ENCODE data around the gene TRAF2. TPM values are rescaled to one million over a fixed set of nuclear protein-coding genes. Genes with fewer than 3 reads are reported as not detected.

TRAF2 gene
- total and polyA plus RNA-seq, 2 of the 8 experiments (the other 6 are each of a cell fraction or from before 2014, with no cell fraction given): 26.9 to 50.2 TPM

GRCh38 chr9:136934277-136934676, 48.0 kb downstream of the TRAF2 start:
- H4K5ac ChIP-seq (ENCODE audit: insufficient read length, low read depth, low read length): no peak overlapping the region
- H3K14ac ChIP-seq (ENCODE audit: insufficient read length): no peak overlapping the region
- no peak for FAIRE-seq
- no peak for TF ChIP-seq GABPA (IDR thresholded peaks at IDR 0.05; ENCODE audit: borderline replicate concordance, insufficient read depth, low read length)
- no peak overlapping the region for H2BK5ac ChIP-seq (ENCODE audit: low read depth, low read length)
- no peaks in the 10 kb centered on the region; a peak in 1 of 4 replicates for H3K9me3 ChIP-seq (ENCODE audit: insufficient read depth in 2 of 2, low read depth in 1 of 2, low read length in 1 of 2)
- no peaks in the 10 kb centered on the region for H3K27me3 ChIP-seq (replicated peaks in 1 of 4; ENCODE audit: control insufficient read depth in 3 of 4, extremely low read depth in 1 of 4, insufficient read depth in 3 of 4, low read length in 3 of 4)
- H3K4me2 ChIP-seq (ENCODE audit: insufficient read depth in 1 of 2, low read depth in 2 of 2, low read length in 2 of 2): no peak overlapping the region
- H3K79me1 ChIP-seq (ENCODE audit: low read depth, low read length): no peaks in the 10 kb centered on the region; the same call in none of the 2 replicates
- no peaks in the 10 kb centered on the region; a peak in 1 of 4 replicates for H3K79me2 ChIP-seq (ENCODE audit: control insufficient read depth in 1 of 2, insufficient read depth in 2 of 2, low read length in 2 of 2)
- no peak overlapping the region for H3K18ac ChIP-seq (ENCODE audit: extremely low read depth, low read length)
- peaks cover 0 to 6% (median 0%) of the 10 kb centered on the region in 4 experiments; a peak in 2 of 7 replicates for H3K4me1 ChIP-seq (replicated peaks in 1 of 4; ENCODE audit: control insufficient read depth in 3 of 4, insufficient read depth in 4 of 4, low read length in 3 of 4)
- H3K27ac ChIP-seq (ENCODE audit: low read depth, low read length): no peak overlapping the region
- H4K20me1 ChIP-seq (replicated peaks in 1 of 2; ENCODE audit: control insufficient read depth in 1 of 2, insufficient read depth in 2 of 2, low read length in 2 of 2): peaks cover 2 to 14% of the 10 kb centered on the region in 2 experiments
- no peak overlapping the region for H2BK12ac ChIP-seq (ENCODE audit: low read depth, low read length)
- no peak overlapping the region for H3K9ac ChIP-seq (replicated peaks in 1 of 4; ENCODE audit: extremely low read depth in 1 of 4, low read depth in 3 of 4, low read length in 3 of 4)
- no peak overlapping the region for H3K23ac ChIP-seq (ENCODE audit: insufficient read length)
- no peak overlapping the region for H4K91ac ChIP-seq (replicated peaks; ENCODE audit: insufficient read length, low read length)
- H3K23me2 ChIP-seq (ENCODE audit: low read depth, low read length): no peaks in the 10 kb centered on the region
- H2AFZ ChIP-seq (ENCODE audit: low read length): no peak overlapping the region
- ChIA-PET CTCF (ENCODE audit: partially characterized antibody) (interaction anchor here (1.0 to 2.2 kb wide), 2 partner anchors 91 to 94 kb away, joined by 3 to 4 read pairs; no protein-coding TSS in a partner anchor), POLR2A (ENCODE audit: partially characterized antibody) (interaction anchor here (0.6 kb wide), 2 partner anchors 215 to 453 kb away, joined by 3 read pairs; no protein-coding TSS in a partner anchor)
- WGBS, 2 experiments (ENCODE audit: extremely low coverage in 1 of 2, insufficient coverage in 1 of 2, insufficient read length in 1 of 2, insufficient replicate concordance in 2 of 2, low coverage in 1 of 2, low lambda C conversion rate in 2 of 2, missing lambda C conversion rate in 1 of 2): 90% methylated on average over 3 of the region's 3 CpGs; no CpG with 5 or more reads in 1 of the 2 experiments
- H2BK15ac ChIP-seq (ENCODE audit: low read length): no peak overlapping the region
- H3K4me3 ChIP-seq (ENCODE audit: extremely low read depth in 1 of 4, insufficient read depth in 2 of 4, low read depth in 3 of 4, low read length in 4 of 4): no peak overlapping the region
- DNase-seq (ENCODE audit: low read depth in 1 of 2, low spot score in 2 of 2): no peak
- no peak overlapping the region for H3K4ac ChIP-seq (replicated peaks; ENCODE audit: insufficient read length, low read depth, low read length)
- no peak overlapping the region for H4K8ac ChIP-seq (ENCODE audit: extremely low read depth, insufficient read depth, low read length)
- H2AK5ac ChIP-seq (ENCODE audit: low read depth, low read length): no peak overlapping the region
- no peak overlapping the region for H2BK120ac ChIP-seq (replicated peaks; ENCODE audit: low read depth, low read length)
- no peak overlapping the region for H2BK20ac ChIP-seq (ENCODE audit: low read length)
- peaks cover 0 to 4% (median 0%) of the 10 kb centered on the region in 4 experiments; a peak in 2 of 8 replicates for H3K36me3 ChIP-seq (ENCODE audit: control insufficient read depth in 2 of 4, insufficient read depth in 4 of 4, low read length in 3 of 4)
- no peak overlapping the region for H3K56ac ChIP-seq (replicated peaks; ENCODE audit: insufficient read length, low read depth, low read length)

Data from H1 (cell line).